GM21367 (cell line): ENCODE measurements around the gene GAN.

ENCODE experiments used
- ATAC-seq: cut with Tn5 transposase; IDR thresholded peaks from one replicate; pipeline ENCODE4 v1.9.1; 2021; ENCODE audit not compliant: unreplicated experiment

GAN gene

GRCh38 chr16:81349608-81350305 lies 35.0 kb downstream of the GAN start:
- no peak for ATAC-seq

GRCh38 chr16:81350306-81350615 lies 35.5 kb downstream of the GAN start:
- no peak for ATAC-seq

- no peak for ATAC-seq
Observed at GRCh38 chr16:81353895-81354294, 39.1 kb downstream of the GAN start.

- ATAC-seq: no peak
Observed at GRCh38 chr16:81357711-81358260, 43.0 kb downstream of the GAN start.

- ATAC-seq: no peak
Observed at GRCh38 chr16:81358860-81359259, 44.1 kb downstream of the GAN start.

- no peak for ATAC-seq
Observed at GRCh38 chr16:81360135-81360534, 45.4 kb downstream of the GAN start.

GRCh38 chr16:81365731-81366130 lies 51.0 kb downstream of the GAN start:
- no peak for ATAC-seq

GRCh38 chr16:81366316-81366932 lies 51.7 kb downstream of the GAN start:
- ATAC-seq: no peak

- no peak for ATAC-seq
Observed at GRCh38 chr16:81367821-81368220, 53.1 kb downstream of the GAN start.

- no peak for ATAC-seq
Observed at GRCh38 chr16:81369888-81370504, 55.2 kb downstream of the GAN start.

GRCh38 chr16:81371106-81371505 lies 56.3 kb downstream of the GAN start:
- no peak for ATAC-seq

GRCh38 chr16:81374550-81374949 lies 59.8 kb downstream of the GAN start:
- no peak for ATAC-seq

GRCh38 chr16:81376880-81377279 lies 62.1 kb downstream of the GAN start:
- ATAC-seq: no peak

GRCh38 chr16:81378049-81378448 lies 63.3 kb downstream of the GAN start:
- ATAC-seq: no peak

- no peak for ATAC-seq
Observed at GRCh38 chr16:81380932-81381331, 66.2 kb downstream of the GAN start.

GRCh38 chr16:81384006-81384405 lies 69.2 kb downstream of the GAN start:
- ATAC-seq: no peak

- no peak for ATAC-seq
Observed at GRCh38 chr16:81385031-81385756, 70.4 kb downstream of the GAN start.

GRCh38 chr16:81388357-81388756 lies 73.6 kb downstream of the GAN start:
- no peak for ATAC-seq

GRCh38 chr16:81390840-81391239 lies 76.1 kb downstream of the GAN start:
- no peak for ATAC-seq

- ATAC-seq: no peak
Observed at GRCh38 chr16:81392011-81392410, 77.2 kb downstream of the GAN start.

GRCh38 chr16:81394416-81394815 lies 79.7 kb downstream of the GAN start:
- no peak for ATAC-seq
